Keratinocyte (primary cell): ENCODE data around the gene LRRTM3.

Experiments
- EZH2 ChIP-seq: IDR thresholded peaks from one replicate; pipeline ENCODE4 v1.6.1; 2012; ENCODE audit warnings: inconsistent platforms, mild to moderate bottlenecking, low read length, moderate library complexity
- TF ChIP-seq, protein P1 (sequence below), 3 experiments: IDR thresholded peaks in 1 of 3; conservative IDR thresholded peaks in 1 of 3; optimal IDR thresholded peaks in 1 of 3; 2 replicates in 2 of 3; 3 replicates in 1 of 3; pipeline versions ENCODE3 to v1.5.1; 2011; ENCODE audit warnings: low read length in 3 of 3, mild to moderate bottlenecking in 3 of 3, moderate library complexity in 2 of 3, control low read depth in 1 of 3, inconsistent platforms in 1 of 3; ENCODE audit not compliant: insufficient read depth in 2 of 3; ENCODE audit errors: extremely low read depth in 1 of 3

DNA sequence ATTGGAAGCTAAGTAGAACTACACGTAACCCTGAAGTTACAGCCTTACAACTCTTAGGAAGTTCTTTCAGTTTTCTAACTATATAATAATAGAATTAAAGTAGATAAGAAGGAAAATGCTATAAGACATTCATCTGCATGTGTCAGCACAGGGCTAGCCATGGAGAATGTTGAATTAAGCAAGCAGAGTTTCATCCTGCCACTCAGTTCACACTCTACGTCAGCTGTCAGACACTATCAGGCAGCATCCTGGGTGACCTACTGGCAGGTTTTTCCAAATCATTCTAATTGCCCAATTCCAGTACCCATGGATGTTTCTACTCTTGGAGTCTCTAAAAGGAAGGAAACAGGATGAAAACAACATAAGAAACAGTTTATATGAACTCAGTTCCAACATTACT lies 45.0 kb upstream of the LRRTM3 start:
- TF ChIP-seq, protein P1, sequence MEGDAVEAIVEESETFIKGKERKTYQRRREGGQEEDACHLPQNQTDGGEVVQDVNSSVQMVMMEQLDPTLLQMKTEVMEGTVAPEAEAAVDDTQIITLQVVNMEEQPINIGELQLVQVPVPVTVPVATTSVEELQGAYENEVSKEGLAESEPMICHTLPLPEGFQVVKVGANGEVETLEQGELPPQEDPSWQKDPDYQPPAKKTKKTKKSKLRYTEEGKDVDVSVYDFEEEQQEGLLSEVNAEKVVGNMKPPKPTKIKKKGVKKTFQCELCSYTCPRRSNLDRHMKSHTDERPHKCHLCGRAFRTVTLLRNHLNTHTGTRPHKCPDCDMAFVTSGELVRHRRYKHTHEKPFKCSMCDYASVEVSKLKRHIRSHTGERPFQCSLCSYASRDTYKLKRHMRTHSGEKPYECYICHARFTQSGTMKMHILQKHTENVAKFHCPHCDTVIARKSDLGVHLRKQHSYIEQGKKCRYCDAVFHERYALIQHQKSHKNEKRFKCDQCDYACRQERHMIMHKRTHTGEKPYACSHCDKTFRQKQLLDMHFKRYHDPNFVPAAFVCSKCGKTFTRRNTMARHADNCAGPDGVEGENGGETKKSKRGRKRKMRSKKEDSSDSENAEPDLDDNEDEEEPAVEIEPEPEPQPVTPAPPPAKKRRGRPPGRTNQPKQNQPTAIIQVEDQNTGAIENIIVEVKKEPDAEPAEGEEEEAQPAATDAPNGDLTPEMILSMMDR (optimal IDR thresholded peaks at IDR 0.05 in 1 of 3, IDR thresholded peaks at IDR 0.05 in 1 of 3, conservative IDR thresholded peaks at IDR 0.05 in 1 of 3; ENCODE audit: extremely low read depth in 1 of 3, insufficient read depth in 2 of 3, low read length in 3 of 3) = no peak
- no peak for TF ChIP-seq EZH2
